ENCODE results near the gene SIX1.

DNA sequence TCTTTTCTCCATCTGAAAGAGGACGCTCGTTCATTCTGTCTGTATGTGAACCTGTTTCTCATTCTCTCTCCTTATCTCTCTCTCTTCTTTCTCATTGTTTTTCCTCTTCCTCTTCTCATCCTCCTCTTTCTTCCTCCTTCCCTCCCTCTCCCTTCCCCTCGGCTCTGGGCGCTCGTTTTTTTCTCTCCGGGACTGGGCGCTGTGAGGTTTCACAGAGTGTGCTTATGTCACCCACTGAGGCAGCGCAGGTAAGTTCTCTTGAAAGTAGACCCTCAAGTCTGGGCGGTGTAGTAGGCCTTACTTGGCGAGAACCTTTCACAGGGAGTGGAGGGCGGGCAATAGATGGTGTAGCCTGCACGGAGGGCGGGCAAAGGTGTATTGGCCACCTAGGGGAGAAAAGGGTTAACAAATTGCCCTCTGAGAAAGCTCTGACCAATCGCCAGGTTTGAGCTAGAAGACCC lies 4.5 kb upstream of the SIX1 start:
- TF ChIP-seq, protein P1, sequence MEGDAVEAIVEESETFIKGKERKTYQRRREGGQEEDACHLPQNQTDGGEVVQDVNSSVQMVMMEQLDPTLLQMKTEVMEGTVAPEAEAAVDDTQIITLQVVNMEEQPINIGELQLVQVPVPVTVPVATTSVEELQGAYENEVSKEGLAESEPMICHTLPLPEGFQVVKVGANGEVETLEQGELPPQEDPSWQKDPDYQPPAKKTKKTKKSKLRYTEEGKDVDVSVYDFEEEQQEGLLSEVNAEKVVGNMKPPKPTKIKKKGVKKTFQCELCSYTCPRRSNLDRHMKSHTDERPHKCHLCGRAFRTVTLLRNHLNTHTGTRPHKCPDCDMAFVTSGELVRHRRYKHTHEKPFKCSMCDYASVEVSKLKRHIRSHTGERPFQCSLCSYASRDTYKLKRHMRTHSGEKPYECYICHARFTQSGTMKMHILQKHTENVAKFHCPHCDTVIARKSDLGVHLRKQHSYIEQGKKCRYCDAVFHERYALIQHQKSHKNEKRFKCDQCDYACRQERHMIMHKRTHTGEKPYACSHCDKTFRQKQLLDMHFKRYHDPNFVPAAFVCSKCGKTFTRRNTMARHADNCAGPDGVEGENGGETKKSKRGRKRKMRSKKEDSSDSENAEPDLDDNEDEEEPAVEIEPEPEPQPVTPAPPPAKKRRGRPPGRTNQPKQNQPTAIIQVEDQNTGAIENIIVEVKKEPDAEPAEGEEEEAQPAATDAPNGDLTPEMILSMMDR (IDR thresholded peaks at IDR 0.05 in 2 of 3, conservative IDR thresholded peaks at IDR 0.05 in 1 of 3; ENCODE audit: borderline replicate concordance in 1 of 3, insufficient read depth in 1 of 3, low read depth in 2 of 3, low read length in 2 of 3): no peak
- TF ChIP-seq POLR2AphosphoS5 (IDR thresholded peaks at IDR 0.05; ENCODE audit: low read depth, low read length): no peak
- TF ChIP-seq, protein P2, sequence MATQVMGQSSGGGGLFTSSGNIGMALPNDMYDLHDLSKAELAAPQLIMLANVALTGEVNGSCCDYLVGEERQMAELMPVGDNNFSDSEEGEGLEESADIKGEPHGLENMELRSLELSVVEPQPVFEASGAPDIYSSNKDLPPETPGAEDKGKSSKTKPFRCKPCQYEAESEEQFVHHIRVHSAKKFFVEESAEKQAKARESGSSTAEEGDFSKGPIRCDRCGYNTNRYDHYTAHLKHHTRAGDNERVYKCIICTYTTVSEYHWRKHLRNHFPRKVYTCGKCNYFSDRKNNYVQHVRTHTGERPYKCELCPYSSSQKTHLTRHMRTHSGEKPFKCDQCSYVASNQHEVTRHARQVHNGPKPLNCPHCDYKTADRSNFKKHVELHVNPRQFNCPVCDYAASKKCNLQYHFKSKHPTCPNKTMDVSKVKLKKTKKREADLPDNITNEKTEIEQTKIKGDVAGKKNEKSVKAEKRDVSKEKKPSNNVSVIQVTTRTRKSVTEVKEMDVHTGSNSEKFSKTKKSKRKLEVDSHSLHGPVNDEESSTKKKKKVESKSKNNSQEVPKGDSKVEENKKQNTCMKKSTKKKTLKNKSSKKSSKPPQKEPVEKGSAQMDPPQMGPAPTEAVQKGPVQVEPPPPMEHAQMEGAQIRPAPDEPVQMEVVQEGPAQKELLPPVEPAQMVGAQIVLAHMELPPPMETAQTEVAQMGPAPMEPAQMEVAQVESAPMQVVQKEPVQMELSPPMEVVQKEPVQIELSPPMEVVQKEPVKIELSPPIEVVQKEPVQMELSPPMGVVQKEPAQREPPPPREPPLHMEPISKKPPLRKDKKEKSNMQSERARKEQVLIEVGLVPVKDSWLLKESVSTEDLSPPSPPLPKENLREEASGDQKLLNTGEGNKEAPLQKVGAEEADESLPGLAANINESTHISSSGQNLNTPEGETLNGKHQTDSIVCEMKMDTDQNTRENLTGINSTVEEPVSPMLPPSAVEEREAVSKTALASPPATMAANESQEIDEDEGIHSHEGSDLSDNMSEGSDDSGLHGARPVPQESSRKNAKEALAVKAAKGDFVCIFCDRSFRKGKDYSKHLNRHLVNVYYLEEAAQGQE (IDR thresholded peaks at IDR 0.05; ENCODE audit: low read depth): no peak
- TF ChIP-seq POLR2A (IDR thresholded peaks at IDR 0.05; ENCODE audit: borderline replicate concordance, extremely low read depth, insufficient read depth, insufficient read length): no peak
- TF ChIP-seq ELF1 (IDR thresholded peaks at IDR 0.05; ENCODE audit: borderline replicate concordance, low read depth): no peak
